ENCODE results near the gene FBXL16. TPM values are rescaled to one million over a fixed set of nuclear protein-coding genes. Genes with fewer than 3 reads are reported as not detected.
A peak's percentile ranks its signal among the peaks of the same experiment; 100 is the strongest.
"Not testable (repeated sequence)": the region's sequence is repeated elsewhere in the genome, so short reads cannot be mapped to it uniquely, and the experiment has no call there.

Gene FBXL16, protein sequence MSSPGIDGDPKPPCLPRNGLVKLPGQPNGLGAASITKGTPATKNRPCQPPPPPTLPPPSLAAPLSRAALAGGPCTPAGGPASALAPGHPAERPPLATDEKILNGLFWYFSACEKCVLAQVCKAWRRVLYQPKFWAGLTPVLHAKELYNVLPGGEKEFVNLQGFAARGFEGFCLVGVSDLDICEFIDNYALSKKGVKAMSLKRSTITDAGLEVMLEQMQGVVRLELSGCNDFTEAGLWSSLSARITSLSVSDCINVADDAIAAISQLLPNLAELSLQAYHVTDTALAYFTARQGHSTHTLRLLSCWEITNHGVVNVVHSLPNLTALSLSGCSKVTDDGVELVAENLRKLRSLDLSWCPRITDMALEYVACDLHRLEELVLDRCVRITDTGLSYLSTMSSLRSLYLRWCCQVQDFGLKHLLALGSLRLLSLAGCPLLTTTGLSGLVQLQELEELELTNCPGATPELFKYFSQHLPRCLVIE
- polyA plus RNA-seq (ENCODE audit: insufficient read depth in 1 of 5, insufficient read length in 5 of 5, low replicate concordance in 1 of 5), result under 1 TPM; 0.30 to 0.75 (median 0.59) TPM
- long read RNA-seq, donor 1, partial matches to known transcripts, result 195 of 195 reads
- long read RNA-seq, donor 1, other reads (novel, unspliced or antisense), result 0 of 195 reads
- long read RNA-seq, donor 2, result 0 reads
- long read RNA-seq, donor 3, partial matches to known transcripts, result 0 of 1 reads
- long read RNA-seq, donor 3, other reads (novel, unspliced or antisense), result 0 of 1 reads
- long read RNA-seq, donor 4, result 0 reads
- long read RNA-seq, donor 5, result 0 reads
- long read RNA-seq, donor 6, partial matches to known transcripts, result 76 of 76 reads
- long read RNA-seq, donor 6, other reads (novel, unspliced or antisense), result 0 of 76 reads
- long read RNA-seq, donor 7, result 0 reads
- long read RNA-seq, donor 8, result 0 reads

DNA sequence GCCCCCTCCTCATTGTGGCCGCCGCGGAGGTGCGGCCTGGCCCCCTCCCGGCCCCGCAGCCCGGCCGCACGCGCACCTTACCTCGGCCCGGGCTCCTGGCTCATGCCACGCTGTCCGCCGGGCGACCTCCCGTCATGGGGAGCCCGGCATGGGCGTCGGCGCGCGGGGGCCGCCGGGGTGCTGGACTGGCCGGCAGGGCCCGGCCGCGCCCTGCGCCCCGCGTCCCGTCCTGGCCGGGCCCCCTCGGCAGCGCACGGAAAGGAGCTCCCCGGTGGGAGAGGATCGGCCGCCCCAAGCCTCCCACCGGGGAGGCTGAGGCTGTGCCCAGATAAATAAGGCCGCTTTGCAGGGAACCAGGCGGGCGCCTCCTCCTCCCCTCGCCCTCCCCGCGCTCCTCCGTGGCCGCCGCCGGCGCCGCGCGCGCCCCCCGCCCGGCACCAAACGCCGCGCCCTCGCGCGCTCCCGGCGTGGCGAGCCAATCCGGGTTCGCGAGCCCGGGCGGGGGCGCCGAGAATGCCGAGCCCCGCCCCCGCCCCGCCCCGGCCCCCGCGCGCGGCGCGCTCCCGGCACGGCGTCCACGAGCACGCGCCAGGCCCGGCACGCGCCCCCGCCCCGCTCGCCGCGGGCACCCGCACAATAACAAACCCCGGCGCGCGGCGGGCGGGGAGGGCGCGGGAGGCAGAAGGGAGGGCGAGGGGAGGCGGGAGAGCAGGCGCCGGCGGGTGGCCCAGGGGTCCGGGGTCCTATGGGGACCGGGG lies at the start of gene FBXL16:
Gene FBXL16 (minus strand): TSS at position 371 of the 758 bp plus-strand sequence. CDS start 8,396 bp downstream, outside the sequence.
- DNase-seq, result no peak

DNA sequence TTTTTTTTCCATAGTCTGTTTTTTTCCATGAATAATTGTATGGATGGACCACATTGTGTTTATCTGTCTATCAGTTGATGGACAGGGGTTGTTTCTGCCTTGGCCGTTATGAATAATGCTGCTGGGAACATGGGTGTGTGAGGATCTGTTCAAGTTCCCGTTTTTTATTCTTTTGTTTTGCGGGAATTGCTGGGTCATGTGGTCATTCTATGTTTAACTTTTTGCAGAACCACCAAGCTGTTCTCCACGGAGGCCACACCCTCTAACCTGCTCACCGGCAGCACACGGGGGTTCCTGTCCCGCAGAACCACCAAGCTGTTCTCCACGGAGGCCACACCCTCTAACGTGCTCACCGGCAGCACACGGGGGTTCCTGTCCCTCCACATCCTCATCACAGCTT lies 49.1 kb upstream of the FBXL16 start:
- no peak for DNase-seq

DNA sequence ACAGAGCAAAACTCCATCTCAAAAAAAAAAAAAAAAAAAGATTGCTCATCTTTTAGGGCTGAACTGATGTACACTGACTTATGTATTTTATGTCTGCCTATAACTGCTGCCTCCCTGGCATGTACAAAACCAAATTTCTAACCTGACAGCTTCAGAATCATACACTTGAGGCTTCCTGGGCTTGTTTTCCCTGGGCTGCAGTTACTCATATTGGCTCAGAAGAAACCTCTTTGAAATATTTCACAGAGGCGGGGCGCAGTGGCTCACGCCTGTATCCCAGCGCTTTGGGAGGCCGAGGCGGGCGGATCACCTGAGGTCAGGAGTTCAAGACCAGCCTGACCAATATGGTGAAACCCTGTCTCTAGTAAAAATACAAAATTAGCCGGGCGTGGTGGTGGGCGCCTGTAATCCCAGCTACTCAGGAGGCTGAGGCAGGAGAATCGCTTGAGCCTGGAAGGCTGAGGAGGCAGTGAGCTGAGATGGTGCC lies 48.6 kb upstream of the FBXL16 start:
- DNase-seq, result not testable (repeated sequence)

- no peak for DNase-seq
Measured at GRCh38 chr16:752007-752312, 46.4 kb upstream of the FBXL16 start.

DNA sequence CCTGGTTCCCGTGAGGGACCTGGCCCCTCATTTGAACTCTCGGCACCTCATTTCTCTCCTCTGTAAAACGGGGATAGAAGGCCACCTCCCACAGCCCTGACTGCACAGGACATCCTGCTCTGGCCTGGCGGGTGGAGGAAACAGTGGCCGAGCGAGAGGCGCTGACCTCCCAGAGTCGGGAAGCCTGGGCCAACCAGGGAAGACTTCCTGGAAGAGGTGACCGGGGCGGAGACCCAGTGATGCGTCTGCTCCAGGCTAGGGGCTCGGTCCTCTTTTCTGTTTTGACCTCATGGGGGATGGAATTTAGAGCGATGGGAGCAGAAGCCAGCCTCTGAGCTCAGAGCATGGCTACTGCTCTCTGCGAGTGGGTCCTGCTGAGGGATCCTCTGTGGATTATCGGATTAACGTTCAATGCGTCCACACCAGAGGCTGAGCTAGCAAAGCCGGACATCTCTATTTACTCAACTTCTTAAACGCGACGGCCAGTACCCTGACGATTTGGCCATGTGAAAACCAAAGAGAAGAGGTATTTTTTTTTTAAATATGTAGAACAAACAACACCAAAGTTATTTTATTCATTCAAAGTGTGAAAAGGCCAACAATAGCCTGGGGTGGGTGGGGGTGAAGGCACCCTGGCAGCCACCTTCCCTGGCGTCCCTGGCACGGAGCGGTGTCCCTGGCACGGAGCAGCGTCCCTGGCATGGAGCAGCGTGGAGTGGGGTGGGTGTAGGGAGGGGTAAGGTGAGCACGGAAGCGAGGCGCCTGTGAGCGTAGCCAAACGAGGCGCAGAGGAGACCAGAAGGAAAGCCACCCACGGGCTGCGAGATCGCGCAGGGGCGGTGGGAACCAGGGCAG lies 45.8 kb upstream of the FBXL16 start:
- DNase-seq, result no peak

GRCh38 chr16:750485-750884 lies 44.9 kb upstream of the FBXL16 start:
- no peak for DNase-seq

- no peak for DNase-seq
Measured at GRCh38 chr16:749010-749409, 43.4 kb upstream of the FBXL16 start.

DNA sequence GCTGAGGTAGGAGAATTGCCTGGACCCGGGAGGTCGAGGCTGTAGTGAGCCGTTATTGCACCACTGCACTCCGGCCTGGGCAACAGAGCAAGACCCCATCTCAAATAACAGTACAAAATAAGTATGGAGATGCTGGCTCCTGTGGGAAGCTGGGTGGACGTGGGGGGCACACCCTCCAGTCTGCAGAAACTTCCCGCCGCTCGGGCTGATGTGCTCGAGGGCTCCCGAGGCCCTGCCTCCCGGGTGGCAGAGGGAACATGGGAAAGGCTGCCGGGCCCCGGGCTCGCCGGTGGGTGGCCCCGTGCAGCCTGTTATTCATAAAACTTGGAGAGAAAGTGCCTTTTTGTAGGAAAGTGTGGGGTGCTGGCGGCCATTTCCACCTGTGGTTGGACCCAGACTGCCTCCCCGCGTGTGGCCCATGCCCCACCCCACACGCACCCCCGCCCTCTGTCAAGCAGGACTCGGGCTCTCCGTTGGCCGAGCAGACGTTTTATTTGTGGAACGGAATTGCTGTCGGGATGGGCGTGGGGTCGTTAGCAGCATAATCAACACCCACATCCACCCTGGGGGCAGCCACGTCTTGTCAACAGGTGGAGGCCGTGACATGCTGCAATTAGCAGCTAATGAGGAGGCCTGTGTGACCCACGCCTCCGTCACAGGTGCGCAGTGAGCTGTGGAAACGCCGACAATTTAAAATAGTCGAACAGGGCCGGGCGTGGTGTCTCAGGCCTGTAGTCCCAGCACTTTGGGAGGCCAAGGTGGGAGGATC lies 42.6 kb upstream of the FBXL16 start:
- no peak for DNase-seq

DNA sequence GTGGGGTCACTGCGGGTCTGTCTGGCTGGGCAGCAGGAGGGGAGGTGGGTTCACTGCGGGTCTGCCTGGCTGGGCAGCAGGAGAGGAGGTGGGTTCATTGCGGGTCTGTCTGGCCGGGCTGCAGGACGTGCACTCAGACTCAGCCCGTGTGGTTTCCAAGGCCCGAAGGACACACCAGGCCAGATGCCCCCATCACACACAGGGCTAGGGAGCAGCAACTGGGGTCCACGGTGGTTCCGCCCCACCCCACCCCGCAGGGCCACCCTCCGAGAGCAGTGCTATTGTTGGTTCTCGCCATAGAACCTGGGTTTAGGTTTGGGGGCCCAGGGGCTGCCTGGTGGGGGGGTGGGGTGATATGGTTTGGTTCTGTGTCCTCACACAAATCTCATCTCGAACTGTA lies 41.0 kb upstream of the FBXL16 start:
- DNase-seq, result no peak

GRCh38 chr16:745739-746138 lies 40.1 kb upstream of the FBXL16 start:
- DNase-seq, result no peak

GRCh38 chr16:743794-744500 lies 38.3 kb upstream of the FBXL16 start:
- DNase-seq, result no peak

- not testable (repeated sequence) for DNase-seq
Measured at GRCh38 chr16:742894-743293, 37.3 kb upstream of the FBXL16 start.

GRCh38 chr16:741986-742629 lies 36.5 kb upstream of the FBXL16 start:
- no peak for DNase-seq

- peak; percentile 89 for DNase-seq
Measured at GRCh38 chr16:740764-741505, 35.3 kb upstream of the FBXL16 start, which contains the start of gene CIAO3. Gene CIAO3 (minus strand): TSS chr16:740997. CDS start chr16:740985, 12 bp downstream.

DNA sequence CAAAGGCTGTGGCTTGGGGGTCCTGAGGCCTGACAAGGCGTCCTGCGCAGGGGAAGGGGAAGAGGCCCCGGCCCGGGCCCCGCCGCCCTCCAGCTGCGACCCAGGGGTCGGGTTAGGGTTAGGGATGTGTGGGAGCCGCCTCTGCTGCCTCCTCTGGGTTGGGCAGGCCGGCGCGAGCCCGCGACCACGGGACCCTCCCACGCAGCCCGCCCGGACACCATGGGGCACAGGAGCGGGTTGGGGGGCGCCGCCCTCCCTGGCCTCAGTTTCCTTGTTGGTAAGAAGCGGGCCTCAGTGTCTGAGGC lies 34.8 kb upstream of the FBXL16 start:
- DNase-seq, result no peak

- DNase-seq, result no peak
Measured at GRCh38 chr16:739560-740458, 34.2 kb upstream of the FBXL16 start.

GRCh38 chr16:736936-737481 lies 31.4 kb upstream of the FBXL16 start:
- DNase-seq, result no peak

All from right lung (tissue), 10 donors.